NCI-H128 (cell line): ENCODE results near the gene TMIE.
"Not testable (repeated sequence)": the region's sequence is repeated elsewhere in the genome, so short reads cannot be mapped to it uniquely, and the experiment has no call there.

Experiments used
- DNase-seq: peaks from one replicate; lab custom pipeline; 2025; ENCODE audit not compliant: unreplicated experiment; lab: John Stamatoyannopoulos, UW

TMIE gene

GRCh38 chr3:46719735-46720271 lies 18.6 kb downstream of the TMIE start:
- no peak for DNase-seq

- DNase-seq, result no peak
These were observed 19.8 kb downstream of the TMIE start for GRCh38 chr3:46721009-46721408.

- DNase-seq, result no peak
These were observed 21.3 kb downstream of the TMIE start for GRCh38 chr3:46722443-46722842.

GRCh38 chr3:46724424-46724823 lies 23.2 kb downstream of the TMIE start:
- DNase-seq, result no peak

- DNase-seq, result no peak
These were observed 24.6 kb downstream of the TMIE start for GRCh38 chr3:46725621-46726314.

- no peak for DNase-seq
These were observed 27.8 kb downstream of the TMIE start for GRCh38 chr3:46729038-46729437.

- DNase-seq, result no peak
These were observed 29.6 kb downstream of the TMIE start for GRCh38 chr3:46730819-46731218.

GRCh38 chr3:46731795-46732194 lies 30.6 kb downstream of the TMIE start:
- no peak for DNase-seq

- no peak for DNase-seq
These were observed 32.0 kb downstream of the TMIE start for GRCh38 chr3:46733026-46733800.

- no peak for DNase-seq
These were observed 33.6 kb downstream of the TMIE start for GRCh38 chr3:46734773-46735172.

GRCh38 chr3:46736006-46736872 lies 35.0 kb downstream of the TMIE start:
- no peak for DNase-seq

GRCh38 chr3:46737329-46737731 lies 36.1 kb downstream of the TMIE start:
- DNase-seq, result no peak

- not testable (repeated sequence) for DNase-seq
These were observed 38.4 kb downstream of the TMIE start for GRCh38 chr3:46739565-46739964.

GRCh38 chr3:46742992-46743585 lies 41.9 kb downstream of the TMIE start:
- no peak for DNase-seq

GRCh38 chr3:46746711-46747110 lies 45.5 kb downstream of the TMIE start:
- no peak for DNase-seq

GRCh38 chr3:46748170-46748569 lies 47.0 kb downstream of the TMIE start:
- DNase-seq, result no peak

GRCh38 chr3:46749129-46749528 lies 47.9 kb downstream of the TMIE start:
- DNase-seq, result no peak

GRCh38 chr3:46750555-46751038 lies 49.4 kb downstream of the TMIE start:
- no peak for DNase-seq

GRCh38 chr3:46753127-46753526 lies 51.9 kb downstream of the TMIE start:
- not testable (repeated sequence) for DNase-seq

- no peak for DNase-seq
These were observed 54.5 kb downstream of the TMIE start for GRCh38 chr3:46755646-46756045.

- DNase-seq, result no peak
These were observed 55.5 kb downstream of the TMIE start for GRCh38 chr3:46756642-46757041.
